ENCODE results near the gene AANAT.

Gene AANAT

GRCh38 chr17:76501018-76501826, 33.8 kb downstream of the AANAT start, which contains the start of gene RHBDF2 (continued):
- TF ChIP-seq TSHZ1 (tag by site-specific recombination; IDR thresholded peaks at IDR 0.05; ENCODE audit: borderline replicate concordance) (no peak), KLF16 (tag by site-specific recombination; IDR thresholded peaks at IDR 0.05) (peak; percentile 40; the same call in 1 of the 2 replicates), ZNF560 (tag by site-specific recombination; IDR thresholded peaks at IDR 0.05; ENCODE audit: borderline replicate concordance) (no peak), ZNF223 (tag by site-specific recombination; IDR thresholded peaks at IDR 0.05) (no peak), ZNF621 (tag by site-specific recombination; IDR thresholded peaks at IDR 0.05) (no peak), AEBP2 (tag by site-specific recombination; IDR thresholded peaks at IDR 0.05; ENCODE audit: borderline replicate concordance) (no peak), ZNF350 (tag by site-specific recombination; IDR thresholded peaks at IDR 0.05) (no peak), FEZF1 (tag by site-specific recombination; IDR thresholded peaks at IDR 0.05) (no peak), ZBTB10 (tag by site-specific recombination; IDR thresholded peaks at IDR 0.05) (peak; percentile 41; the same call in 1 of the 2 replicates), ZNF266 (tag by site-specific recombination; IDR thresholded peaks at IDR 0.05; ENCODE audit: low read depth) (no peak), EGR2 (tag by site-specific recombination; IDR thresholded peaks at IDR 0.05; ENCODE audit: low read depth) (no peak), ZNF76 (tag by site-specific recombination; IDR thresholded peaks at IDR 0.05; ENCODE audit: borderline replicate concordance, low read depth) (no peak), PBX3 (CRISPR knock-in tag; IDR thresholded peaks at IDR 0.05) (no peak), ZNF501 (tag by site-specific recombination; IDR thresholded peaks at IDR 0.05) (no peak), PRDM6 (tag by site-specific recombination; IDR thresholded peaks at IDR 0.05) (no peak), ZNF335 (tag by site-specific recombination; conservative IDR thresholded peaks at IDR 0.05) (peak; percentile 95; the same call in 1 of the 2 replicates), KLF8 (tag by site-specific recombination; IDR thresholded peaks at IDR 0.05) (peak; percentile 70; the same call in 1 of the 2 replicates), ZNF624 (tag by site-specific recombination; IDR thresholded peaks at IDR 0.05) (no peak), ZNF175 (tag by site-specific recombination; IDR thresholded peaks at IDR 0.05) (no peak), ZSCAN5A (tag by site-specific recombination; IDR thresholded peaks at IDR 0.05) (no peak; the same call in 1 of the 2 replicates), MYNN (tag by site-specific recombination; IDR thresholded peaks at IDR 0.05; ENCODE audit: borderline replicate concordance) (no peak), ZNF768 (tag by site-specific recombination; IDR thresholded peaks at IDR 0.05) (no peak), ZEB2 (tag by site-specific recombination; IDR thresholded peaks at IDR 0.05) (no peak), ZNF157 (tag by site-specific recombination; IDR thresholded peaks at IDR 0.05) (no peak), GLI4 (tag by site-specific recombination; IDR thresholded peaks at IDR 0.05) (no peak)

Measured in HEK293 (cell line).